ENCODE measurements around the gene NTF4.
"Not testable (repeated sequence)": the region's sequence is repeated elsewhere in the genome, so short reads cannot be mapped to it uniquely, and the experiment has no call there.

Gene NTF4

DNA sequence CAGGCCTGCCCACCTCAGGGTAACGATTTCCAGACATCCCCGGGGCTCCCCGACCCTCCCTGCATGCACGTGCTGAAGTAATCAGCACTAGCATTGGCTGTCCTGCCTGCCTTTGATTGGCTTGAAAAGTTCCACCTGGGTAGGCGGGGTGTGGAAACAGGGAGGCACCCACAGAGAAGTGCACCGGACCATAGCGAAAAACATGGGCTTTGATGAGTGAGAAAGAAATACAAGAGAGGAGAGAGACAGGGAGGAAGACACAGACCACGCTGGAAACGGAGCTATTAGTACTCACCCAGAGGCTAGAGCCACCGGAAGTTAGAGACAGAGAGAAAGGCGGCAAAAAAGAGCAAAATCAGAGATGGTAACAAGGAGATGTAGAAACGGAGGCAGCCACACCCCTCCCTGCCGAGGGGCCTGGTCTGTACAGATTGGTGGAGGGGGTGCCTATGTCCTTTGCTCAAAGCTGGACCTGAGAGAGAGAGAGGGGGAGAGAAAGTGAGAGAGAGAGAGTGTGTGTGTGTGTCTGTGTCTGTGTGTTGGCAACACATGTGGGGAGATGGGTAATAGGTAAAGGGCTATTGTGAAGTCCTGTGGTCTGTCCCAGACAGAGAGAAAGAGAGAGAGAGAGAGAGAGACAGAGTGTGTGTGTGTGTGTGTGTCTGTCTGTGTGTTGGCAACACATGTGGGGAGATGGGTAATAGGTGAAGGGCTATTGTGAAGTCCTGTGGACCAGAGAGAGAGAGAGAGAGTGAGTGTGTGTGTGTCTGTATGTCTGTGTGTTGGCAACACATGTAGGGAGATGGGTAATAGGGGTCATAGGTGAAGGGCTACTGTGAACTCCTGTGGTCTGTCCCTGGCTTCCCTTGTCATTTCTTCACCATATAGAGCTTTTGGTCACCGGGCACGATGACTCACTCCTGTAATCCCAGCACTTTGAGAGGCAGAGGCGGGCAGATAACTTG lies 43.4 kb downstream of the NTF4 start:
- peak; percentile 45 for DNase-seq (ENCODE audit: low spot score)

DNA sequence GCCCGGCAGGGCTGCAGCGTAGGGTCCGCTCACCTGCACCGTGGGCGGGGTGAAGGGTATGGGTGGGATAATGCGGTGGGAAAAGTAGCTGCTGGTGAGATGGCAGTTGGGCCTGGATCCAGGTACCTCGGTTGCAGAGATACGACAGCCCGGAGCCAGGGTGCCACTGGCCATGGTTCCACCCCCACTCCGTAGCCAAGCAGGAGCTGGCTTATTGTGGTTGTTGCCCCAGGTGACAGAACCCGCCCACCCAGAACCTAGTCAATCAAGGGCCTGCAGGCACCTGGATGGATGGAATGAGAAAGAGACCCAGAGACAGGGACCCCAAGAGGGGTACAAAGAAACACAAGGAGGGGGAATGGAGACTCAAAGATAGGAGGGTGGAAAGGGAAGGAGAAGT lies 44.3 kb downstream of the NTF4 start:
- DNase-seq (ENCODE audit: low spot score), result no peak

GRCh38 chr19:49019242-49019932 lies 45.2 kb downstream of the NTF4 start:
- DNase-seq (ENCODE audit: low spot score), result peak; percentile 41

DNA sequence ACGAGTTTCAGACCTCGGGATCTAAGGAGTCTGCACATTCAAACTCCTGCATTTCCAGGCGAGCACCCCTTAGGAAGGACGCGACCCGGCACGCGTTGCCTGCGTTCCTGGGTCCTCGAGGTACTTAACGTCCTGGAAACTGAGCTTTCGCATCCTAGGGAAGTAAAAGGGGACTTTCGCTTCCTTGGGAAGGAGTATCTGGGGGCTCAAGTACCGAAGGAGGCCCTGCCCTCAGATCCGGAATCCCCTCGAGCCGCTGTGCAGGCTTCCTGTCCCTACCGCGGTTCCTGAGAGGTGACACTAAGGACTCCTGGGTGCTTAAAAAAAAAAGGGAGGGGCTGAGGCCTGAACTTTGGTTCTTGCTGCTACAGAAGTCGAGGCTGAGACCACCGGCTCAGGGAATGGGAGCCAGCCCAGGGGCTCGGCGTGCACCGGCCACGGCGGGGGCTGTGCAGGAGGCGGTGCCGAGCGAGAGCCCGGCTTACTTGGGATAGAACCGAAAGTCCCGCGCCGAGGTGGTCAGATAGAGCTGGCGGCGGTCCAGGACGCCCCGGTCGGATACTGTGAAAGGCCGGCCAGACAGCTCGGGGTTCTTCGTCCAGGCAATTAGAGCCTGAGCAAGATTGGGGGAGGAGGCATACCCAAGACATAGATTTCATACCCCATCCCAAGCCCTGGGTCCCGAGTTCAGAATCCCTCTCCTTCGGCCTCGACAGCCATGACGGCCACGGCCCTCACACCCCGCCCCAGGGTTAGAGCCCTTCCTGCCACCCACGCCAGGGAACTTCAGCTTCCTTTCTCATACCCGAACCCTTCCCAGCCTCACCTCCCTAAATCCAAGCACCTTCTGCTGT lies 46.0 kb downstream of the NTF4 start:
- DNase-seq (ENCODE audit: low spot score), result not testable (repeated sequence)

GRCh38 chr19:49017666-49018351 lies 46.8 kb downstream of the NTF4 start:
- DNase-seq (ENCODE audit: low spot score), result peak; percentile 79

DNA sequence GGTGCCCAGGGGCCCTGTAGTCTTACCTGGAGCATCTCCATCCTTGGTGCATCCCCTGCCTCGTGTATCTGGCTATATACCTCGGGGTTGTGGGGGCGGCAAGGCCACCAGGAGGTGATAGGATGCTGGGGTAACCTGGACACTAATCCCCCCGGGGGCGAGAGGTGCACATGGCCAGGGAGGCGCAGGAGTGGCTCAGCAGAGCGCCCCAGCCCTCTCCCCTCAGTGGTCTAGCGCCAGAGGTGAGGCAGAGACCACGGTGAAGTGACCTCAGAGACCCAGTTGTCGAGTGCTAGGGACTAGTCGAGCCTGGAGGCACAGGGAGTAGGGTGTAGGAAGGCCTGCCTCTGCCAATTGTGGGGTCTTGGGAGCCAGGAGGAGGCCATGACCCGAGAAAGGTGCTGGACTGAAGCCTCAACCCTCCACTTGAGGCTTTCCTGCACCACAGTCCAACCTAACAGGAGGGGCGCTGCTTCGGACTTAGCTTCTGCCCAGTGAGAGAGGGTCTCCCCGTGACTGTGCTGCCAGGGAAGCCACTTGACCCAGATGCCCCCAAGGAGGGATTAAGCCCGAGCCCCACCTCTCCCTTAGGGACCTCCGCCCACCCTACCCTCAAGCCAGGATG lies 47.5 kb downstream of the NTF4 start, which contains the start of gene LHB:
Gene LHB (minus strand): TSS at position 51 of the 625 bp plus-strand sequence. CDS start 10 bp downstream, at position 41.
- no peak for DNase-seq (ENCODE audit: low spot score)

GRCh38 chr19:49016067-49016839 lies 48.4 kb downstream of the NTF4 start:
- DNase-seq (ENCODE audit: low spot score), result no peak

DNA sequence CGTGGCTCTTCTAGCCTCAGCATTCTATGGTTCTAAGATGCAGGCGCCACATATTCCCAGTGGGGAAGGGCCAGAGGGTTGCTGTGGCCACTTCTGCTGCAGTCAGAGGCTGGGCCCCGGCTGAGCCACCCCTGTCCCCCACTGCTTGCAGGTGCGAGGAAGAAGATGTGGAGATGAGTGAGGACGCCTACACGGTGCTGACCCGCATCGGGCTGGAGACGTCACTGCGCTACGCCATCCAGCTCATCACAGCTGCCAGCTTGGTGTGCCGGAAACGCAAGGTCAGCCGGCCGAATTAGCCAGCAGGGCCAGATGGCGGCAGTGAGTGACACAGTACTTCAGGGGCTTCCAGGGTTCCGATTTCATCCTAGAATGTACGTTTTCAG lies 49.8 kb downstream of the NTF4 start:
- DNase-seq (ENCODE audit: low spot score), result no peak

DNA sequence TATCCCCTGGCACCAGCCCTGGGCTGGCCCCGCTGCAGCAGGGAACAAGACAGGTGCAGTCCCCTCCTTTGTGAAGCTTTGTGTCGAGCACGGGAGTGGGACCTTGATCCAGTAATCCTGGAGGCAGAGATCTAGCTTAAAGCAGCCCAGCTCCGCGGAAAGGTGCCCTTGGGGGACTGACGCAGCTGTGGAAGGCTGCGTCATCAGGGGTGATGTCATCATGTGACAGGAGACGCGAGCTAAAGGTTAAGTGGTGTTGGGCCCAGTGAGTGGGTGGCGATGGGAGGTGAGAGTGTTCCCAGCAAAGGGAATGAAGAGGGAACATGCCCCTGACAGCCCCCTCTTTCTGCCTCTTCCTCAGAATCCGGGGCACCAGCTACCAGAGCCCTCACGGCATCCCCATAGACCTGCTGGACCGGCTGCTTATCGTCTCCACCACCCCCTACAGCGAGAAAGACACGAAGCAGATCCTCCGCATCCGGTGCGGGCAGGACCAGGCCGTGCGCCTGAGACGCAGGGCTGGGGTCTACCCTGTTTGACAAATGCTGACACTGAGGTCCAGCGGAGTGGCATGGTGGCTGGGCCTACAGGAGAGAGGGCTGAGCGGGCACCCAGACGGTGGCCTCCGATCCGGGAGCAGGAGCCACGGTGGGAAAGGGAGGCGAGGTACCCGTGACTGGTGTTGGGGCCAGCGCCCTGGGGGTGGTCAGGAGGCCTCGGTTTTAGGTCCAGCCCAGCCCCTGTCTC lies 50.3 kb downstream of the NTF4 start:
- no peak for DNase-seq (ENCODE audit: low spot score)

DNA sequence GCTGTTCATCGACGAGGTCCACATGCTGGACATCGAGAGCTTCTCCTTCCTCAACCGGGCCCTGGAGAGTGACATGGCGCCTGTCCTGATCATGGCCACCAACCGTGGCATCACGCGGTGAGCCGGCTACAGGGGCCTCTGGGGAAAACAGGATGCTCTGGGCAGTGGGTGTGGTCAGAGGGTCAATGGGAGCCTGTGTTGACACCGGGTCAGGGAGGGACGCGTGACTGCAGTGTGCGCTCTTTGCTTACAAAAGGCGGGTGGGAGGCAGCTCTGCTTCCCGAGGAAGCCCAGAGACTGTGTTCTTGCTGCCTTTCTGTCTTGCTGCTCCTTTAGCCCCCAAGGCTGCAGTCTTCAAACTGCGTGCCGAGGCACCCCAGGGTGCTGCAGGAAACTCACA lies 53.4 kb downstream of the NTF4 start:
- DNase-seq (ENCODE audit: low spot score), result no peak

Data from NAMALWA (cell line).